CD8-positive, alpha-beta memory T cell (primary cell): ENCODE measurements around the gene RPS6KB2. TPM values are rescaled to one million over a fixed set of nuclear protein-coding genes. Genes with fewer than 3 reads are reported as not detected.

Source experiments
- CTCF ChIA-PET: fragments of 350-600 bp; sonication (Branson Sonifier 250); formaldehyde crosslinking; loops from one replicate; lab custom pipeline; 2021; ENCODE audit warnings: antibody characterized with exemption; lab: Charles Lee
- POLR2A ChIA-PET: fragments of 350-600 bp; sonication (Branson Sonifier 250); formaldehyde crosslinking; loops from one replicate; lab custom pipeline; 2021; ENCODE audit warnings: antibody characterized with exemption; lab: Charles Lee
- DNase-seq, 5 donors: peaks; one replicate each; pipeline versions ENCODE4 v3.0.0 to v3.0.0-alpha.2; 2020 to 2022; ENCODE audit warnings: mixed read lengths in 1 of 5
- H3K27ac ChIP-seq: one replicate; pipeline ENCODE4 v1.7.0; 2013; ENCODE audit warnings: low read depth, mild to moderate bottlenecking, low read length, moderate library complexity
- H3K27me3 ChIP-seq: 2 replicates; pipeline ENCODE4 v1.7.0; 2013; ENCODE audit warnings: low read length, mild to moderate bottlenecking; ENCODE audit not compliant: insufficient read depth, poor library complexity, severe bottlenecking
- H3K36me3 ChIP-seq: 2 replicates; pipeline ENCODE4 v1.7.0; 2013; ENCODE audit warnings: mild to moderate bottlenecking, low read length, moderate library complexity; ENCODE audit not compliant: insufficient read depth
- H3K4me1 ChIP-seq: 2 replicates; pipeline ENCODE4 v1.7.0; 2013; ENCODE audit warnings: mild to moderate bottlenecking, low read length, moderate library complexity; ENCODE audit not compliant: insufficient read depth
- H3K4me3 ChIP-seq: 2 replicates; pipeline ENCODE4 v1.7.0; 2013; ENCODE audit warnings: mild to moderate bottlenecking, low read length
- H3K9me3 ChIP-seq: 2 replicates; pipeline ENCODE4 v1.7.0; 2013; ENCODE audit warnings: mild to moderate bottlenecking, low read length
- H3K27ac Mint-ChIP-seq, 8 donors: one replicate each; pipeline ENCODE4 v1.8.0; 2020 to 2021; ENCODE audit warnings: mixed read lengths in 8 of 8, mild to moderate bottlenecking in 6 of 8, inconsistent platforms in 3 of 8, moderate library complexity in 3 of 8
- H3K27me3 Mint-ChIP-seq, 2 donors: one replicate each; pipeline ENCODE4 v1.8.0; 2020 to 2021; ENCODE audit warnings: mixed read lengths in 2 of 2, mild to moderate bottlenecking in 1 of 2, moderate library complexity in 1 of 2
- H3K36me3 Mint-ChIP-seq, 3 donors: one replicate each; pipeline ENCODE4 v1.8.0; 2020 to 2021; ENCODE audit warnings: mixed read lengths in 3 of 3, inconsistent platforms in 1 of 3, mild to moderate bottlenecking in 1 of 3
- H3K4me1 Mint-ChIP-seq, 3 donors: one replicate each; pipeline ENCODE4 v1.8.0; 2020 to 2021; ENCODE audit warnings: mixed read lengths in 3 of 3, inconsistent platforms in 1 of 3, mild to moderate bottlenecking in 1 of 3
- H3K4me3 Mint-ChIP-seq, 7 donors: one replicate each; pipeline ENCODE4 v1.8.0; 2020 to 2021; ENCODE audit warnings: mixed read lengths in 7 of 7, mild to moderate bottlenecking in 6 of 7, moderate library complexity in 4 of 7, inconsistent platforms in 2 of 7
- H3K9me3 Mint-ChIP-seq, 5 donors: one replicate each; pipeline ENCODE4 v1.8.0; 2020 to 2022; ENCODE audit warnings: mixed read lengths in 5 of 5, mild to moderate bottlenecking in 3 of 5, moderate library complexity in 2 of 5, inconsistent platforms in 1 of 5
- polyA plus RNA-seq: library from polyadenylated mRNA; unstranded; fragments of 300-500 nt; fragmentation: Illumina TruSeq; gene quantifications from one replicate; pipeline ENCODE4 v1.2.3, GENCODE V29; 2021
- total RNA-seq, 2 experiments: library from RNA; stranded (reverse); gene quantifications; one replicate each; pipeline ENCODE4 v1.2.3, GENCODE V29; 2021

The RPS6KB2 gene
- total RNA-seq (10 to 100 TPM; 86.0 to 88.4 TPM), polyA plus RNA-seq (54.0 TPM)

DNA sequence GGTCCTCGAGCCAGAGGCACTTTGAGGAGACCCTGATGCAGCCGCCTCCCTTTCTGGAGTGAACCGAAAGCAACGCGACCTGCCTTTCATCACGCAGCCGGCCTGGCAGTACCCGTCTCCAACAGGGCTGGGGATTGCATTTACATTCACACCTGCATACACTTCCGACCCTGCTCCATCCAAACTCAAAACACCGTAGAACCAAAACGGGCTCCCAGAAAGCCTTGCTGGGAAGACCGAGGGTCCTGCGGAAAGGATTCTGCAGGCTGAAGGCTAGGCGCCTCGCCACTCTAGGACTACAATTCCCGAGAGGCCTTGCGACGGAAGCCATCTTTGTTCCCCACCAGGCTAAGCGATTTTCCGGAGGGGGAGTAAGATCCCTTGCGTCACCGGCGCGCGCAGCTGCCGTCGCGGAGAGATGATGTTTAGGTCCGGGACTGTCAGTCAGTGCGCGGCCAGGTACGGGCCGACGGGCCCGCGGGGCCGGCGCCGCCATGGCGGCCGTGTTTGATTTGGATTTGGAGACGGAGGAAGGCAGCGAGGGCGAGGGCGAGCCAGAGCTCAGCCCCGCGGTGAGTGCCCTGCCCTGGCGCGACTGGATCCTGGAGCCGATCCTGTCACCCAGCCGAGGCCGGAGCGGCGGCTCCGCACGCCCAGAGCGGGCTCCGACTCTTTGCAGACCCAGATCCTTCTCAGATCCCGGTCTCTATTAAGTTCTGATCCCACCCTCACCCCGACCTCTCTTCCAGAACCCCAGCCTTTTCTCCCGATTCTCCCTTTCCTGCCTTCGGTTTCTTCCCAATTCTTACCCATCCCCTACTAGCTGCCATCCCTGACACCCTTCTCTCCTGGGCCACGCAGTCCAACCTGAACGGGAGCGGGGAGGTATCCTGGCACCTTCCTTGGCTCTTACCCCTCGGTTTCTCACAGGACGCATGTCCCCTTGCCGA lies at the start of gene RPS6KB2:
Gene RPS6KB2, plus strand, starts transcription at position 443 of the 950 bp plus-strand sequence. Its CDS starts 52 bp downstream, at position 495.
- Histone ChIP-seq H3K9me3 (no peaks in the 10 kb centered on the region), H3K27ac (peak within 1 kb of the TSS; percentile 91), H3K36me3 (peaks cover 14% of the 10 kb centered on the region), H3K4me3 (peak within 1 kb of the TSS; percentile 76), H3K4me1 (peaks cover 39% of the 10 kb centered on the region), H3K27me3 (no peaks in the 10 kb centered on the region)
- POLR2A ChIA-PET, result interaction anchor here (0.6 to 3.6 kb wide), 14 partner anchors 8 to 143 kb away, joined by 3 to 39 read pairs (median 6); partner anchors contain the start of genes CABP4, CLCF1, PITPNM1 and PPP1CA
- H3K4me3 Mint-ChIP-seq, result peak within 1 kb of the TSS; percentile 94 to 100 (median 99)
- peak within 1 kb of the TSS; percentile 93 to 99 (median 98) for H3K27ac Mint-ChIP-seq
- H3K36me3 Mint-ChIP-seq, result peaks cover 0 to 34% (median 2%) of the 10 kb centered on the region in 3 donors
- CTCF ChIA-PET, result interaction anchor here (1.0 to 2.8 kb wide), 10 partner anchors 9 to 166 kb away, joined by 3 to 18 read pairs (median 4); partner anchors contain the start of genes PPP1CA, PTPRCAP, TBC1D10C and TMEM134
- H3K27me3 Mint-ChIP-seq, result peaks cover 0 to 6% of the 10 kb centered on the region in 2 donors
- peak; percentile 96 to 99 (median 99) for DNase-seq
- H3K4me1 Mint-ChIP-seq, result peaks cover 25 to 61% (median 31%) of the 10 kb centered on the region in 3 donors
- H3K9me3 Mint-ChIP-seq, result no peaks in the 10 kb centered on the region

DNA sequence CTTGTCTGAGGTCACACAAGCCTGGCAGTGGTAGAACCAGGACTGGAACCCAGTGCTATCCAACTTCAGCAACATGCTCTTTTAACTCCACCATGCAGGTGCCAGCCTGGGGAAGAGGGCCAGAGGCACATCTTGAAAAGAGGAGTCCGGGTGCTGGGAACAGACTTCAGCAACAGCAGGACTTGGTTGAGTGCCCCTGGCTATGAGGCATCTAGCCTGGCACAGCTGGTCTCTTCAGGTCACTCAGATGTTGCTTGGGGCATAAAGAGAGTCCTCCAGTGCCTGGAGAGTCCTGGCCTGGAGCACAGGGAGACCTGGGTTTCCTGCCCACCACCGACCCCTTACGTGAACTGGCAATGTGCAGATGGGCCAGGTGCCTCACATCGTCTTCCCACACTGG lies 49.8 kb upstream of the RPS6KB2 start:
- peaks cover 0 to under 1% (median 0%) of the 10 kb centered on the region in 3 donors for H3K36me3 Mint-ChIP-seq
- Histone ChIP-seq H3K27ac (no peak overlapping the region), H3K4me1 (peaks cover 28% of the 10 kb centered on the region), H3K36me3 (no peaks in the 10 kb centered on the region), H3K9me3 (no peaks in the 10 kb centered on the region), H3K4me3 (no peak overlapping the region), H3K27me3 (peaks cover 3% of the 10 kb centered on the region)
- no peak overlapping the region for H3K4me3 Mint-ChIP-seq
- peaks cover 0 to under 1% (median 0%) of the 10 kb centered on the region in 5 donors for H3K9me3 Mint-ChIP-seq
- H3K4me1 Mint-ChIP-seq, result peaks cover 21 to 52% (median 23%) of the 10 kb centered on the region in 3 donors
- POLR2A ChIA-PET, result interaction anchor here (0.7 to 4.3 kb wide), 2 partner anchors 26 to 90 kb away, joined by 4 to 46 read pairs; partner anchors contain the start of gene POLD4
- H3K27ac Mint-ChIP-seq, result peak overlapping the region in 1 of 8 donors; percentile 48
- no peak for DNase-seq
- CTCF ChIA-PET, result interaction anchor here (1.3 to 25.1 kb wide), 2 partner anchors 8 to 20 kb away, joined by 4 to 860 read pairs; partner anchors contain the start of gene POLD4
- peaks cover 0 to 2% of the 10 kb centered on the region in 2 donors for H3K27me3 Mint-ChIP-seq

DNA sequence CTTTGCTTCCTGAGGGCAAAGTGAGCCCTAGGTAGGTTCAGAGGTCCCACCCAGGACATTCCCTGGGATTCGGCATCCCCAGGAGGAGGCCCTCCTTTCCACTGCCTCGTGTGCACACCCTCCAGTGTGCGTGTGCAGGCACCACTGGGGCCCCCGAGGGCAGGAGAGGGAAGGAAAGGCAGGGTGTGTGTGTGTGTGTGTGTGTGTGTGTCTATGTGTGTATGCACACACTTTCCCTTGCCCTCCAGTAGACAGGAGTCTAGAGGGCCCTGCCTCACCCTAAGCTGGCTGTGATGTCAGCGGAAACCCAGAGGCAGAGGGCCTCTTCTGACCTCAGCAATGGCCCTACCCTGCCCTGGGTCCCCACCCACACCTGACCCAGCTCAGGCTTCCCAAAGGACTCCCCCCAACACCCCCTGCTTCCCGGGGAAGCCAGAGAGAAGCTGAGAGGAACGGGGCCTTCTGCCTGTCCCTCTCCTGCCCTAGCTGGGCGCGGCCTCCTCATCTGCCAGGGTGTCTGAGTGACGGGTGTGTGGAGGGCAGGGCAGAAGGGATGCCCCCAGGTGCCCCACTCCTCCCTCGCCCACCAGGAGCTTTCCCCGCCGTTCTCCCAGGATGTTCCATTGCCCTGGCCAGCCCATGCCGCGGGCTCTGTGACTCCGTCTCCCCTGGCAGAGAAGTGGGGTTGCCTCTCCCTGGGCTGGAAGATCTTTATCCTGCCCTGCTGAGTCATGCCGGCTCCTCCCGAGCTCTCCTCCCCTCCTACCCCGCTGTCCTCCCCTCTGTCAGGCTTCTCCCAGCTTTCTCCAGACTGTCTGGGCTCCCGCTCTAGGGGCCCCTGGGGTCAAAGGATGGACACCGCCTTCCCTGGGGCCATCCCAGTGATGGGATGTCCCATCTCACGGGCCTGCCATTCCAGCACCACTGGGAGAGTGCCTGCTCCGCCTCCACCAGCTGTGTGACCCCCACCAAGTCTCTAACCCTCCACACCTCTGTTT lies 48.9 kb upstream of the RPS6KB2 start:
- no peak overlapping the region for H3K27ac ChIP-seq
- no peak for DNase-seq
- H3K36me3 ChIP-seq, result no peaks in the 10 kb centered on the region
- peaks cover 3% of the 10 kb centered on the region for H3K27me3 ChIP-seq
- Mint-ChIP-seq H3K4me3 (no peak overlapping the region), H3K4me1 (peaks cover 16 to 45% (median 18%) of the 10 kb centered on the region in 3 donors), H3K27me3 (peaks cover 0 to 1% of the 10 kb centered on the region in 2 donors), H3K36me3 (no peaks in the 10 kb centered on the region), H3K9me3 (no peaks in the 10 kb centered on the region), H3K27ac (peak overlapping the region in 1 of 8 donors; percentile 41)
- ChIA-PET POLR2A (interaction anchor here (4.3 kb wide), 1 partner anchor 27 kb away, joined by 46 read pairs; the partner anchor contains the start of gene POLD4), CTCF (interaction anchor here (1.0 to 25.1 kb wide), 5 partner anchors 7 to 117 kb away, joined by 3 to 860 read pairs (median 15); partner anchors contain the start of genes CLCF1, POLD4 and RAD9A)
- no peaks in the 10 kb centered on the region for H3K9me3 ChIP-seq
- H3K4me3 ChIP-seq, result no peak overlapping the region
- H3K4me1 ChIP-seq, result peaks cover 20% of the 10 kb centered on the region

DNA sequence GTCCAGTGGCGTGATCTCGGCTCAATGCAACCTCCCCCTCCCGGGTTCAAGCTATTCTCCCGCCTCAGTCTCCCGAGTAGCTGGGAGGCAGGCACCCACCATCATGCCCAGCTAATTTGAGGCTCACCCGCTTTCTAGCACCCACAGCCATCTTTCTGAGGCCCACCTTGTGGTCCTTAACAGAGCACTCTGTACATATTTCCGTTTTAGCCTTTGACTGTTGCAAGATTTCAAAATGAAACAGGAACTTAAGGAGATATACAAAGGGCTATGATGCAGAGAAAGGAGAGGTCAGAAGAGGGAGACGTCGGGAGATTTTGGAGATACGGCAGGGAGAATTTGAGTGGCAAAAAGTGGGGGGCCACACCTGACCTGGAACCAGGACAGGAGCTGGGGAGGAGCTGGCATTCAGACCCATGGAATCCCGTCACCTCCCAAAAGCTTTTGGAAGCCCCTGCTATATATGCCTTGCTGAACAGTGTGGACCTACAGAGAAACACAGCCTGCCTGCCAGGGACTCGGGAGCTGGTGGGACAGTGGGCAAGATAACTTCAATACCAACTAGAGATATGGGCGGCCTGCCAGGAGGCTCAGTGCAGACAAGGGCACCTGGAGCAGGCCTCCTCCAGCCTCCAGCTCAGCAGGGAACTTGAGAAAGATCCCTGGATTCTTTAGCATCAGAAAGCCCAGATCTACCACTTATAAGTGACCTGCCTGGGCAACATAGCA lies 46.9 kb upstream of the RPS6KB2 start:
- Histone ChIP-seq H3K9me3 (no peaks in the 10 kb centered on the region), H3K36me3 (no peaks in the 10 kb centered on the region), H3K27me3 (peaks cover 5% of the 10 kb centered on the region), H3K27ac (no peak overlapping the region), H3K4me1 (peaks cover 8% of the 10 kb centered on the region), H3K4me3 (no peak overlapping the region)
- Mint-ChIP-seq H3K27ac (peak overlapping the region in 6 of 8 donors; percentile 44 to 87 (median 64)), H3K4me3 (no peak overlapping the region), H3K9me3 (no peaks in the 10 kb centered on the region), H3K27me3 (peaks cover 0 to 3% of the 10 kb centered on the region in 2 donors), H3K36me3 (no peaks in the 10 kb centered on the region), H3K4me1 (peaks cover 5 to 24% (median 11%) of the 10 kb centered on the region in 3 donors)
- ChIA-PET POLR2A (interaction anchor here (0.6 to 4.3 kb wide), 6 partner anchors 10 to 62 kb away, joined by 3 to 46 read pairs (median 4); partner anchors contain the start of gene POLD4), CTCF (interaction anchor here (0.9 to 25.1 kb wide), 19 partner anchors 9 to 128 kb away, joined by 3 to 860 read pairs (median 9); partner anchors contain the start of genes CLCF1, POLD4, PPP1CA and RAD9A)
- no peak for DNase-seq

DNA sequence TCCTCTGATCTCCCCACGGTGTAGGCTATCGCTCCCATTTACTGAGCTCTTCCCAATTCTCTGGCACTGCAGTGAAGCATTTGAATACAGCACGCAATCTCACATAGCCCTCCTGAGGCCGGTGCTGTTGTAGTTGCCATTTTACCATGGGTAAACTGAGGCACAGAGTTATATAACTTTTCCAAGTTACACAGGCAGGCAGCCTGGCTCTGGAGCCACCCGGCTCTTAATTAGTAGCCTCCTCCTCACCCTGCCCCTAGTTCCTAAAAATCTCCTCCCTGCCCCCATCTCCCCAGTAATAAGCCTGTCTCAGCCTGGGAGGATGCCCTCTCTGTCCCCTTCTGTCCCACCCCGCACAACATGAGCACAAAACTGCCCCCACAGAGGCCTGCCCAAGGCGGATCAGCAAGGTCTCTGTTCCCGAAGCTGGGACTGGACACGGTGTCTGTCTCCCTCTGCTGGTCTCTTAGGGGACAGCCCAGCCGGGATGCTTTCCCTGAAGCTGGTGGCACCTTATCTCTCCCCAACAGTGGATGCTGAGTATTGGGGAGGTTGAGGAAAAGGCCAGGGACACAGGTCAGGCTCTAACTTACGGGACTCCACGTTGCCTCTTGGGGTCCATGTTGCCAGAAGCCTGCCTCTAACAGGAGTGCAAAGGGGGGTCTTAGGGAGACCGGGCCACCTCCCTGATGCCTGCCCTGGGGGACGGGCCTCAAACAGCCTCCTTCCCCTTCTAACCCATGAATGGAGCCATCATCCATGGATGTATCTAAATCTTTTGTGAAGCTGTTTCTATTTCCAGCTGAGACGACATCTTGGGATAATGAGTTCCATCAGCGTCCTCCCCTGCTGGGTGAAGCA lies 45.8 kb upstream of the RPS6KB2 start:
- H3K36me3 Mint-ChIP-seq, result no peaks in the 10 kb centered on the region
- no peaks in the 10 kb centered on the region for H3K9me3 Mint-ChIP-seq
- Histone ChIP-seq H3K27me3 (peaks cover 5% of the 10 kb centered on the region), H3K4me1 (peaks cover 8% of the 10 kb centered on the region), H3K4me3 (no peak overlapping the region), H3K9me3 (no peaks in the 10 kb centered on the region), H3K27ac (no peak overlapping the region), H3K36me3 (no peaks in the 10 kb centered on the region)
- H3K27ac Mint-ChIP-seq, result peak overlapping the region in 6 of 8 donors; percentile 2 to 80 (median 72)
- DNase-seq, result peak; percentile 76 to 88 (median 77)
- peaks cover 5 to 16% (median 11%) of the 10 kb centered on the region in 3 donors for H3K4me1 Mint-ChIP-seq
- H3K27me3 Mint-ChIP-seq, result peaks cover 0 to 3% of the 10 kb centered on the region in 2 donors
- H3K4me3 Mint-ChIP-seq, result no peak overlapping the region
- ChIA-PET POLR2A (interaction anchor here (0.5 to 4.3 kb wide), 8 partner anchors 9 to 116 kb away, joined by 3 to 46 read pairs (median 4); partner anchors contain the start of genes CLCF1, POLD4 and RAD9A), CTCF (interaction anchor here (0.6 to 25.1 kb wide), 27 partner anchors 9 to 197 kb away, joined by 3 to 860 read pairs (median 6); partner anchors contain the start of genes CLCF1, POLD4, PPP1CA and RAD9A)

DNA sequence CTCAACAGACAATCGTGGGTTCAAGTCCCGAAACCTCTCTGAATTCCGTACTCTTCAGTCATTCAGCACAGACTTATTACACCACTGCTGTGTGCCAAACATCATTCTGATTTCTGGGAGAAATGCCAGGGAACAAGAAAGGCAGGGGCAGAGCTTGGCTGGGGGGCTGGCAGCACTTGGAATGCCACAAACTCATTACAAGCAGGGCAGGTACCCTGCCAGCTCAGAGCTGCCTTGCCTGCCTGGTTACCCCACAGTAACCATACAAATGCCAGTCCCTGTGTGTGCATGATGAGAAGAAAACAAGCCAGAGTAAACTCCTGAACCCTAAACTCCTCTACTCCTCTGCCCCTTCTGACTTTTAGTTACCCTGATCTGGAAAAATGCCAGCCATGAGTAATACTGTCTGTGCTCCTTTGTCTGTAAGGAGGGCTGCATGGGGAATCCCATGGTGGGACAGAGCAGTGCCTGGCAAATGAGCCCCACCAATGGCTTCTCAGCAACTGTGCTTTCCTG lies 43.4 kb upstream of the RPS6KB2 start:
- POLR2A ChIA-PET, result interaction anchor here (1.2 kb wide), 1 partner anchor 20 kb away, joined by 3 read pairs; no protein-coding TSS in a partner anchor
- Histone ChIP-seq H3K9me3 (no peaks in the 10 kb centered on the region), H3K27me3 (peaks cover 5% of the 10 kb centered on the region), H3K27ac (no peak overlapping the region), H3K36me3 (no peaks in the 10 kb centered on the region), H3K4me1 (peaks cover 13% of the 10 kb centered on the region), H3K4me3 (no peak overlapping the region)
- DNase-seq, result no peak
- Mint-ChIP-seq H3K4me1 (peaks cover 15 to 27% (median 22%) of the 10 kb centered on the region in 3 donors), H3K9me3 (no peaks in the 10 kb centered on the region), H3K27ac (peak overlapping the region in 1 of 8 donors; percentile 33), H3K36me3 (no peaks in the 10 kb centered on the region), H3K27me3 (peaks cover 0 to 3% of the 10 kb centered on the region in 2 donors), H3K4me3 (no peak overlapping the region)
- CTCF ChIA-PET, result interaction anchor here (1.2 to 25.1 kb wide), 7 partner anchors 12 to 229 kb away, joined by 3 to 860 read pairs (median 4); partner anchors contain the start of genes CLCF1, POLD4 and PPP1CA
